ENCODE measurements around the gene C9orf72.

- TF ChIP-seq CTCF (IDR thresholded peaks at IDR 0.05) = no peak
- TF ChIP-seq POLR2A (IDR thresholded peaks at IDR 0.05) = no peak
These were observed 8.6 kb downstream of the C9orf72 start for GRCh38 chr9:27564670-27565069.
